GM21381 (cell line): Measurements from ENCODE around the gene DMRTA1.
"Not testable (repeated sequence)": the region's sequence is repeated elsewhere in the genome, so short reads cannot be mapped to it uniquely, and the experiment has no call there.

Source experiments
- ATAC-seq: cut with Tn5 transposase; IDR thresholded peaks from one replicate; pipeline ENCODE4 v1.9.1; 2021; ENCODE audit warnings: mild to moderate bottlenecking, moderate library complexity; ENCODE audit not compliant: unreplicated experiment

The DMRTA1 gene, protein sequence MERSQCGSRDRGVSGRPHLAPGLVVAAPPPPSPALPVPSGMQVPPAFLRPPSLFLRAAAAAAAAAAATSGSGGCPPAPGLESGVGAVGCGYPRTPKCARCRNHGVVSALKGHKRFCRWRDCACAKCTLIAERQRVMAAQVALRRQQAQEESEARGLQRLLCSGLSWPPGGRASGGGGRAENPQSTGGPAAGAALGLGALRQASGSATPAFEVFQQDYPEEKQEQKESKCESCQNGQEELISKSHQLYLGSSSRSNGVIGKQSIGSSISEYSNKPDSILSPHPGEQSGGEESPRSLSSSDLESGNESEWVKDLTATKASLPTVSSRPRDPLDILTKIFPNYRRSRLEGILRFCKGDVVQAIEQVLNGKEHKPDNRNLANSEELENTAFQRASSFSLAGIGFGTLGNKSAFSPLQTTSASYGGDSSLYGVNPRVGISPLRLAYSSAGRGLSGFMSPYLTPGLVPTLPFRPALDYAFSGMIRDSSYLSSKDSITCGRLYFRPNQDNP

DNA sequence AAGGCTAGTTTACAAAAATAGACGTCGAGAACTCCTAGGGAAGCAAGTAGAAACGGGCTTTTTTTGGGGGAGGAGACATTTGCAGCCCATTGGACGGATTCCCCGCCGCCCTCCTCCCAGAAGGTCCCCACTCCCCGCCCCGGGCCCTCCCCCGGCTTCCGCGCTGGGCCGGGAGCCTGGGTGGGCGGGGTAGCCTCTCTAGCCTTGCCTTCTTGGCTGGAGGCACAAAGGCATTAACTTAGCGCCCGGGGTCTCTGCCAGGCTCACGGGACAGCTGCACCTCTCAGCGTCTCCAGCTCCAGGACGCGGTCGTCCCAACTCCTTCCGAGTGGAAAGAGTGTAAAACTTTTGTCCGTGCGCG, at the start of gene DMRTA1:
Gene DMRTA1, plus strand, starts transcription at position 236 of the 361 bp plus-strand sequence. CDS start 242 bp downstream, outside the sequence.
- ATAC-seq: no peak

DNA sequence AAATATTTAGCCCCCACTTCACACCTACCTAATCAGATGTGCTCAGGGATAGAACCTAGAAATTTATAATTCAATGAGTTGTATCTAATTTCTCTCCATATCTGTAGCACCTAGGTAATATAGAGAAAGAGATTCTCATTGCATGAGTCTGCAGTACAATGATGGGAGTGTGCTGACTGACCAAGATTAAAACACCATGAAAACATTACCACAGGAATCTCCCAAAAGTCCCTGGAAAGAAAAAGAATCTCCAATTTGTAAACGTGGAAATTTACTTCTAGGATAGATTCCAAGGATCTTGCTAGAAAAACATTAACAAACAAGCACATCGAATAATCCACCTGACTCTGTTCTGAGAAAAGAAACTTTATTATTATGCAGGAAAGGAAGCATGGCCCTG, 45.0 kb upstream of the DMRTA1 start:
- ATAC-seq: no peak

DNA sequence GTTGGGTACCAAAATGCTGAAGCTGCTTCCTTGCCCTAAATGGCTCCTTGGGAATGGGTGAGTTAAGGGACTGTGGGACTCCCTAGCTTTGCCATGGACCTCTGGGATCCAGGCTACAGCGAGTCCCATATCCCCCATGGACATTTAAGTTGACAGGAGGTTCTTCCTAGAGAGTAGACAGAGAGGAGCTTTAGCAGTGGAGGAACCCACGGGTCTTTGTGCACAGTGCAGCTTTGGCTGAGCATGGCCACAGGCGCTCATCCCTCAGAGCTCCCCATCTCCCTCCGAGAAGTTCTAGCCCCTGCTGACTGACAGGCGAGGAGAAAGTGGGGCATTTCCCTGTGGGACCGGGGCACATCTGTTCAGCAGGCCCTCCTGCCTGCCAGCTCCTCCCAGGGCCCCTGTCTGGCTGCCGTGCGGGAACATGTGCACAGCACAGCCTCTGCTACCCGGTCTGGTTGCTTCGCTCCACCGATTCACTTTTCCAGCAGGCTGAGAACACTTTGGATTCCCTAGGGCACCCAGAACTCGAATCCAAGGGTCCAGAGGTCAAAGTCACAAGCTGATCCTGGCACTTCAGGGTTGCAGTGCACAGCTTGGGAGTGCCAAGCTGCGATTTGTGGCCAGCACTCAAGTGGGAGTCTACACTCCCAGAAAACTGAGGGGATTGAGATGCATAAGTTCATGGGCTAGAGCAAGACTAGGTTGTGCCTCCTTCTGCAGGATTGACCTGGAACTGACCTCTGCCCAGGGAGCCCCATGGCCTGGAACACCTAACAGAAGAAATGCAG, 40.6 kb upstream of the DMRTA1 start:
- ATAC-seq: no peak

DNA sequence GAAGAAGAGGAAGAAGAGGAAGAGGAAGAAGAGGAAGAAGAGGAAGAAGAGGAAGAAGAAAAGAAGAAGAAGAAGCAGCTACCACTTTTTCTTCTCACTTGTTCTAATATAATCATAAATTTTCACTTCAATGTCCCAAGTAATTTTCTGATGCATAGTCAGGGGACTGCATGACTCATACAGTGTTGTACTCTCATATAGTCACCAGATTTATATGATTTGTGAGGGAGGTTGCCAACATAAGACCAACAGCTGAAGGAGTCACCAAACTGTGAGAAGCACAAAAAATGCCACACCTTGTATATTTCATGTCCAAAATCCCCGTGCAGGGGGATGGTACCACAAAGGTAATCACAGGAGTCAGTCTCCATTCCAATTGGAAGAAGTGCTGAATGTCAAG, 32.7 kb upstream of the DMRTA1 start:
- ATAC-seq: no peak

DNA sequence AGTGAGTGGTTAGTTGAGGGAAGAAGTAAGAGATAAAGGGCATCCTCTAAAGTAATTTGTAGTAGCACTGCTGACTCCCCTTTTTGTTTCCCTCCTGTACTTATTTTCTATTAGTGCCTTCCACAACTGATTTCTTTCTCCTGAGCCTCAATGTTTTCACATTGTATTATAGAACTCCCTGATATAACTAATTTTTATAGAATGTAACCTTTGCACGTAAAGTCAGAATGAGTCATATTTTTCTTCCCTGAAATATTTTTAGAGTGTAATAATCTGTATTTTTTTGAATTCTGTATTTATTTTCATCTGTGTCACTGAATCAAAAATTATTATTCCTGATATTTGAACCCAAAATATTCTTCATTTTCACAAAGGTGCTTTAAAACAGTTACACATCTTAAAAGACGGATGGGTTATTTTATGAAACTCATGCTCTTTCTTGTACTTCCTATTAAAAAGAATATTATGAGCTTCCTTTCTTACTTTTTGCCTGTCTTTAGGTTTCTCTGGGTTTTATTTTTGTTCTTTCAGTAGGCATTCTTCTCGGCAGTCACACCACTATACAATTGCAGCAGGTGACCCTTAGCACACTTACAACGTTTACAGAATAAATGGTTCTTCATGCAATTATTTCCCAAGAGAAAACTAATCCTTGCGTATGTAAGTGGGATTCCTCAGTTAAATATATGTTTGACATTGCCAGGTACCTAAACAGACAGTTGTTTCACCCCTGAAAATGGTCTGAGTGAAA, 30.5 kb upstream of the DMRTA1 start:
- ATAC-seq: no peak

DNA sequence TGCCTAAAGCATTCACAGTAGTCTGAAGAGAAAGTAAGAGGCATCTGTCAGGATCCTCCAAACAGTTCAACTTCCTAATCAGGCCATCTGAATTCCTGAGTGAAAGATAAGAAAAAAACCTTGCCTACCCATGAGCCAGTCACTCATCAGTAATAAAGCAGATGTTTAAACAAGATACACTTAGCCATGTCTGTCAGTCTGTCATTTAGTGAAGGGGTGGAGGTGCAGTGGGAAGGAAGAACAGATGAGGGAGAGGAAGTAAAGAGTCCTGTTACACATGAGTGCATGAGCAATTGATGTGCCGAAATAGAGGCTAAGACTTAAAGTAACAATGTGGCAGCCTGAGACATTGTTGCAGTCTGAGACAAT, 29.9 kb upstream of the DMRTA1 start:
- no peak for ATAC-seq

DNA sequence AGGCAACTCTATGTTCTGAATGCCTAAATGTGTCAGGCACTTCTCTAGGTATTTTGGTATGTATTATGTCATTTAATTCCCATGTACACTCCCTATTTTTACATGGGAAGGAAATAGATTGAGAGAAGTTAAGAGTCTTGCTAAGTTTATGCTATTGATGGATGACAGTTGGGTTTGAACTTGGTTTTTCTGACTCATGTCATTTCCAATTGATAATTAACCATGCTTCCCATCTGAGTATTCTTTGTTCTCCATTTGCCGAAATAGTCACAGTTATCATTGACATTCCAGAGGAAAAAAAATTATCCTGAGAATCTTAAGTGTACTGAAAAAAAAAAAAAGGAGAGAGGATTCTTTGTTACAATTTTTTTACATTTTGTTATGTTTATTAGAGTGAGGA, 23.1 kb upstream of the DMRTA1 start:
- ATAC-seq: no peak

DNA sequence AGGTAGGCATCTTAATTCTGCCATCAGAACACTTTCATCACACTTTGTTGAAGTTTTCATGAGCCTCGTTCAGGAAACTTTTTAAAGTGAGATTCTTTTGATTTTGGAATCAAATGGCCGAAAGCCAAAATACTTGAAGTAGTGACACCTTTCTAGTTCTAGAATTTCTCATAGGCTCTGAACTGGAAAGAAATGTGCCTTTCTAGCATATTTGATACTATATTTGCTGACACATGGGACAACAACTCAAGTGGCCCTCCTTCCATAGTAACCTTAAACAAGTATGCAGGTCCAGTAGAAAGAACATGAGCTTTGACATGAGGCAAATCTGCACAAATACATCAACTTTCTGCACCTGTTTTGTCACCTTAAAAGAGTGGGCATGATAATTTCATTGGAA, 22.0 kb upstream of the DMRTA1 start:
- ATAC-seq: no peak

DNA sequence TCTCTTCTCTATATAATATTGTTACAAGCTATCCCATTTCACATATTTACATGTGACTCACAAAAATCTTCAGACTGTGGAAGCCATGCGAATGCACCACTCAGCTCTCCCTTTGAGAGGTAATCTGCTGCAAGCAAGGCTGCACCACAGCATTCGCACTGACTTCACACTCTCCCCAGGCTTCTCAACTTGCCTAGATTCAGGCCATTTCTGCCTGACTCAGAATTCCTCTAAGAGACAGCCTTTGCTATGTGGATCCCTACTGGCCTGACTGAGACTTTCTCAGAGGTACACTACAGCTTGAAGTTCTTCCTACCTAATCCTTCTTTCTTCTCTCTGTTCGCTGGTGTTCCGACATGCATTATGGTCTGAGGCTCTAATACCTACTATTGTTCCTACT, 21.1 kb upstream of the DMRTA1 start:
- no peak for ATAC-seq

DNA sequence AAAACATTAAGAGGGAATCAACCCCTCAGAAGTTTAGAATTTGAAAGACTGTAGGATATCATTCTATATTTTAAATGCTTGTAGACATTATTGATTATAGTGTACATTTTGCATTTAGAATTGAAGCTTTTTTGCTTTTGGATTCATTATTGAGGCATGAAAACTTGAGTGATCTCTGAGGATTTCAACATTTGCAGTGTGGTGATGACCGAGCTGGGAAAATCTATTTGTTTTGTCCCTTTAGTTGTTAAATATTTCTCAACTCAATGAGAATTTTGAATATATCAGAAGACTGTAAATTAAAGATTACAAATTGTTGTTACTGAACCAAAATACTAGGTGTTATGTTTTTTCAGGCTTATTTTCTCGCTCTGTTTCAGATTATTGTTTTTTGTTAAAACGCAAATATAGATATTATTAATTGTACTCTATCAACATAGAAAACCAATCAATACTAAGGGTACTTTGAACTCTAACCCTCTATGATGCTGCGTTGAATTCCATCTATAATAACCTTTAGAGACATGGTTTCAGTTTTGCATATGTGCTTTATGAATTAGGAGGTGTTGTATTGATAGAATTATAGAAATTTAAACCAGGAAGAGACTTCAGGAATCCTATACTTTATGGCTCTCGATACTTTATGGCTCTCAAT, 19.3 kb upstream of the DMRTA1 start:
- no peak for ATAC-seq

DNA sequence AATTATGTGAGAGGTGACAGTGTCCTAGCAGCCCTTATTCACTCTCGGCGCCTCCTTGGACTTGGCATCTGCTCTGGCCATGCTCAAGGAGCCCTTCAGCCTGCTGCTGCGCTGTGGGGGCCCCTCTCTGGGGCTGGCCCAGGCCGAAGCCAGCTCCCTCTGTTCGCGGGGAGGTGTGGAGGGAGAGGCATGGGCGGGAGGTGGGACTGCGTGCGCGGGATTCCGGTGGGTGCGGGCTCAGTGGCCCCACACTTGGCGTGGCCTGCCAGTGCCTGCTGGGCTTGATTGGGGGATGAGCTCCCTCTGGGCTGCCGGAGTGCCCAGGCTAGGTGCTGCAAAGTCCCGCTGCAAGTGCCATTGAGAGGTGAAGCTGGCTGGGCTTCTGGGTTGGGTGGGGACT, 12.9 kb upstream of the DMRTA1 start:
- no peak for ATAC-seq

DNA sequence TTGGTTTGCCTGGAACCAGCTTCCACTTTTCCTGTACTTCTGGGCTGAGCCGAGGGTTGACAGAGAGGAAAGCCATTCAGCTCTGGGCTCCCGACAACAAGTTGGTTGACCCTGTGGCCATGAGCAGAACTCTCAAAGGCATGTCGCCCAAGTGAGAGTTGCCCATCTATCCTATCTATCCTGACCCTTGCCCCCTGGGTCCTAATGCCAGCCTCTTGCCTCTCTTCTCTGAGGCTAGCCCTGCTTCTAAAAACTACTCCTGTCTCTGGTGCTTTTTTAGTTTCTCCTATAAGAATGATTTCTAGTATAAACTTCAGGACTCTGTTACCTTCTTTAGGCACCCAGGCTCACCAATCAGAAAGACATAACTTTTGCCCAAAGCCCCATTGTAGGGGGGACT, 11.4 kb upstream of the DMRTA1 start:
- ATAC-seq: not testable (repeated sequence)

DNA sequence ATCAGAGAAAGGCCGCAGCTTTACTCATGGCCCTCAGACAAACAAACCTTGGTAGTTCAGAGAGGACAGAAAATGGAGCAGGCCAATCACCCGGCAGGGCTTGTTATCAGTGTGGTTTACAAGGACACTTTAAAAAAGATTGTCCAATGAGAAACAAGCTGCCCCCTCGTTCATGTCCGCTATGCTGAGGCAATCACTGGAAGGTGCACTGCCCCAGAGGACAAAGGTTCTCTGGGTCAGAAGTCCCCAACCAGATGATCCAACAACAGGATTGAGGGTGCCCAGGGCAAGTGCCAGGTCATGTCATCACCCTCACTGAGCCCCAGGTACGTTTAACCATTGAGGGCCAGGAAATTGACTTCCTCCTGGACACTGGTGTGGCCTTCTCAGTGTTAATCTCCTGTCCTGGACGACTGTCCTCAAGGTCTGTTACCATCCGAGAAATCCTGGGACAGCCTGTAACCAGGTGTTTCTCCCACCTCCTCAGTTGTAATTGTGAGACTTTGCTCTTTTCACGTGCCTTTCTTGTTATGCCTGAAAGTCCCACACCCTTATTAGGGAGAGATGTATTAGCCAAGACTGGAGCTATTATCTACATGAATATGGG, 9.1 kb upstream of the DMRTA1 start:
- ATAC-seq: not testable (repeated sequence)

DNA sequence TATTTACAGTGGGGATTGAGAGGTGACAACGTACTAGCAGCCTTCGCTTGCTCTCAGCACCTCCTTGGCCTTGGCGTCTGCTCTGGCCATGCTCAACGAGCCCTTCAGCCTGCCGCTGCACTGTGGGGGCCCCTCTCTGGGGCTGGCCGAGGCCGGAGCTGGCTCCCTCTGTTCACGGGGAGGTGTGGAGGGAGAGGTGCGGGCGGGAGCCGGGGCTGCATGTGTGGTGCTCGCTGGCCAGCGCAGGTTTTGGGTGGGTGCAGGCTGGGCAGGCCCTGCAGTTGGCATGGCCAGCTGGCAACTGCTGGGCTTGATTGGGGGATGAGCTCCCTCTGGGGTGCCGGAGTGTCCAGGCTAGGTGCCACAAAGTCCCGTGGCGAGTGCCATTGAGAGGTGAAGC, 5.8 kb upstream of the DMRTA1 start:
- ATAC-seq: no peak

DNA sequence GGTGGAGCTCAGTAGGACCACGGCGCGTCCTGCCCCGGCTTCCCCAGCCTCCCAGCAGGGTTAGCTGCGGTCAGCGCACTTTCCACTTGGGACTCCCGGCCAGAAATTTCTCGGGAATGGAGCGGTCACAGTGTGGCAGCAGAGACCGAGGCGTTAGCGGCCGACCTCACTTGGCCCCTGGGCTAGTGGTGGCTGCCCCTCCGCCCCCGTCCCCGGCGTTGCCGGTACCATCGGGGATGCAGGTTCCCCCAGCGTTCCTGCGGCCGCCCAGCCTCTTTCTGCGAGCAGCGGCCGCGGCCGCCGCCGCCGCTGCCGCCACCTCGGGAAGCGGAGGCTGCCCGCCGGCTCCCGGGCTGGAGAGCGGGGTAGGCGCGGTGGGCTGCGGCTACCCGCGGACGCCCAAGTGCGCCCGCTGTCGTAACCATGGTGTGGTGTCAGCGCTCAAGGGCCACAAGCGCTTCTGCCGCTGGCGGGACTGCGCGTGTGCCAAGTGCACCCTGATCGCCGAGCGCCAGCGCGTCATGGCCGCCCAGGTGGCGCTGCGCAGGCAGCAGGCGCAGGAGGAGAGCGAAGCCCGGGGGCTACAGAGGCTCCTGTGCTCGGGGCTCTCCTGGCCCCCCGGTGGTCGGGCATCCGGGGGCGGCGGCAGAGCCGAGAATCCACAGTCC, 460 bp downstream of the DMRTA1 start:
- no peak for ATAC-seq

DNA sequence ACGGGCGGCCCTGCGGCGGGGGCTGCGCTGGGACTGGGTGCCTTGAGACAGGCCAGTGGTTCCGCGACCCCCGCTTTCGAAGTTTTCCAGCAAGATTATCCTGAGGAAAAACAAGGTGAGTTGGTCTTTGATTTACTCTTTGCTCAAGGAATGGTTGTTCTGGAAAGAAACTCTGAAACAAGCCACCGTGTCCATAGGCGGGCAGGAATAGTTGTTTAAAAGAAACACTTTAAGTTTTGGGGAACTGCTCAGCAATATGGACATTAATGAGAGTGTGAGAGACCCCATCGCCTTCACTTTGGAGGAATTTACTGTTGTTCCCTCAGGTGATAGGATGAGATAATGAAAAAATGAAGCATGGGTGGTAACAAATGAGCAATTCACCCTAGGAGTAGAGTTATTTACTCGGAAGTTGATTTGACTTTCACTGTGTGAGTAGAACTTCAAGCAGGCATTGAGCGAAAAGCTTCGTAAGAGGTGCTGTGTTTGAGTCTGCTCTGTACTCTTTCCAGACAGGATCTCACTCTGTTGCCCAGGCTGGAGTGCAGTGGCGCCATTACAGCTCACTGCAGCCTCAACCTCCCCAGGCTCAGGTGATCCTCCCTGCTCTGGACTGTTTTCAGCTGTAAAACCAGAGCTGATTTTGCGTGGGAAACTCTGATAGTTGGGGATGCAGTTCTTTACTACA, 1.1 kb downstream of the DMRTA1 start:
- no peak for ATAC-seq

DNA sequence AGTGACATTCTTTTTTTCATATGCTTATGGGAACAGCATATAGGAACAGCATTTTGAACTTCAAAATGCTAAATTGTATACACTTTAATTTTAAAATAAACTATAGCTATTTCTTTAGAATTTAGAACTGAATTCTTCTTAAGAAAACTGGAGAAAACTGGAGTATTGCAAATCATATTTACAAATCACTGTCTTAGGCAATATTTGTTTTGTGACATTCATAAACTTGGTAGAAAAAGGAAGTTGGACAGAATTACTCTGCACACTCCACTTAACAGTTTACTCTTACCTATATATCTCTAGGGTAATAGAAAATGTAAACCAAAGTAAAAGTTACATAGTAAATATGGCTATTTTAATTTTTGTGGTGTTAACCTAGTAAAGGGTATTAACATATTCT, 3.1 kb downstream of the DMRTA1 start:
- ATAC-seq: no peak

DNA sequence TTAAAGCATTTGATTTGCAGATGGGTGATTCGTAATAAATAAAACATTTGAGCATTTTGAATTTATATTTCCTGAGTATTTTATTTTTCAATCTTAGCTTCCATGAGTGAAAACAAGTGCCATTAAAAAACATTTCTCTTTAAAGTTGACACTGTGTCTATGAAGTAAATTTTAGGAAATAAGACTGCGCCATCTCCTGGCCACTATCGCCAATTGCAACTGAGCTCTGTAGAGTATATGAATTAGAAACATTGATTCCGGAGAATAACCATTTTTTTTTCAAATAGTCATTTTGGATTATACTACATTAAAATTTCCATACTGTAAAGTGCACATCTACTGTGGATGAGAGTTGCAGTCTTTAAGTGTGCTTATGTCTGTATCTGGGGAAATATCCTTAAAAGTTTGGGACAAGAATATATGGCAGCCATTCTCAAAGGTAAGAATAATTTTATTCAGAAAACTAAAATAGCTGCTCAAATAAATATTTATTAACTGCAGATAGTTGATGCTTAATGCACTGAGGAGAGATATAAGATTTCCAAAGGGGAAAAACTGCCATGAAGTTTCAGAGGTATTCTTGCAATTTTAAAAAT, 5.9 kb downstream of the DMRTA1 start:
- ATAC-seq: no peak

DNA sequence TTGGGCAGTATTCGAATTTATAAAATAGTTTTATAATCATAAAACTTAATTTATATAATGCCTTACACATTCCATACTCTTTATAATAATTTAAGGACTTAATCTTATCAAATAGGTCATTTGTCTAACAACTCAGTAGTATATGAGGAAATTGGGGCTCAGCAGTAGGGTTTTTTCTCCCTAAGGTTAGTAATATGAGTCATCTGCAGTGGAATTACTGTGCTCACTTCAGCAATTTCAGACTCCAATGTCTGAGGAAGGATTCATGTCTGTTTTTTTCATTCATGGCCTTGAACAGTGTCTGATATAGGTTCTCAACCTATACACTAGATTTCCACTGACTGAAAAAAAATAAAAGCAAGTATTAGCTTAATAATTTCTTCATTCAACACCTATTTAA, 7.4 kb downstream of the DMRTA1 start:
- ATAC-seq: no peak
